ENCODE results near the gene COIL. TPM values are rescaled to one million over a fixed set of nuclear protein-coding genes. Genes with fewer than 3 reads are reported as not detected.
"Not testable (repeated sequence)": the region's sequence is repeated elsewhere in the genome, so short reads cannot be mapped to it uniquely, and the experiment has no call there.

The COIL gene
- total RNA-seq (2014; rRNA removed; shearing (Covaris generic)), result 14.1 and 17.8 TPM in 2 replicates

- DNase-seq (ENCODE audit: low read depth), result peak; percentile 85
These were observed at the start of gene COIL for GRCh38 chr17:56960596-56961538. Gene COIL (minus strand): TSS chr17:56961050. CDS start chr17:56961019, 31 bp downstream.

GRCh38 chr17:57010487-57010886 is 49.6 kb upstream of the COIL start:
- DNase-seq (ENCODE audit: low read depth), result no peak

- DNase-seq (ENCODE audit: low read depth), result peak; percentile 45
These were observed 49.0 kb upstream of the COIL start for GRCh38 chr17:57009737-57010445.

- no peak for DNase-seq (ENCODE audit: low read depth)
These were observed 48.1 kb upstream of the COIL start for GRCh38 chr17:57008958-57009357.

DNA sequence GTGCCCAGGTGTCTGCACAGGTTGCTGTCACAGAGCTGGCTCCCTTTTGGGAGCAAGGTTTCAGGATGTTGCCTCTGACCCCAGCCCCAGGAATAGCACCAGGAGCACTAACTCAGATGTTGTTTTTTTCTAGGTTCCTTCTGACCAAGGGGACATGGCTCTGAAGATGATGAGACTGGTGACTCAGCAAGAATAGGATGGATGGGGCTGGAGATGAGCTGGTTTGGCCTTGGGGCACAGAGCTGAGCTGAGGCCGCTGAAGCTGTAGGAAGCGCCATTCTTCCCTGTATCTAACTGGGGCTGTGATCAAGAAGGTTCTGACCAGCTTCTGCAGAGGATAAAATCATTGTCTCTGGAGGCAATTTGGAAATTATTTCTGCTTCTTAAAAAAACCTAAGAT is 45.2 kb upstream of the COIL start:
- DNase-seq (ENCODE audit: low read depth), result peak; percentile 48

GRCh38 chr17:57004944-57005579 is 44.2 kb upstream of the COIL start:
- DNase-seq (ENCODE audit: low read depth), result no peak

DNA sequence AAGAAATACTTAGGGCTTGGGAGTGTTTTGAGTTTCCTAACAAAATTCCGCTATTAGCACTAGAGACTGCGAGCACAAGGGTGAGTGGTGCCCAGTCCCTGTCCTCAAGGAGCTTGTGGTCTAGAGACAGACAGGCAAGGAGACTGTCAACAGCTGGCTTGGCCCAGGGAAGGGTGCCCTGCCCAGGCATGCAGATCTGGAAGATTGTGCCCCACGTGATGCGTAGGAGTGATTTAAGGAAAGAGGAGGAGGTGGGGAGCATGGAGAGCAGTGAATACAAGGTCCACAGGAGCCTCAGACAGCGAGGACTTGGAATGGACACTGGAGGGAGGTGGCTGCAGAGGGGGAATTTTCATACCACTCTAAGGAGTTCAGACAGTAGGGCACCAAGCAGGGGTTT is 42.1 kb upstream of the COIL start:
- no peak for DNase-seq (ENCODE audit: low read depth)

- DNase-seq (ENCODE audit: low read depth), result no peak
These were observed 40.7 kb upstream of the COIL start for GRCh38 chr17:57001541-57001940.

DNA sequence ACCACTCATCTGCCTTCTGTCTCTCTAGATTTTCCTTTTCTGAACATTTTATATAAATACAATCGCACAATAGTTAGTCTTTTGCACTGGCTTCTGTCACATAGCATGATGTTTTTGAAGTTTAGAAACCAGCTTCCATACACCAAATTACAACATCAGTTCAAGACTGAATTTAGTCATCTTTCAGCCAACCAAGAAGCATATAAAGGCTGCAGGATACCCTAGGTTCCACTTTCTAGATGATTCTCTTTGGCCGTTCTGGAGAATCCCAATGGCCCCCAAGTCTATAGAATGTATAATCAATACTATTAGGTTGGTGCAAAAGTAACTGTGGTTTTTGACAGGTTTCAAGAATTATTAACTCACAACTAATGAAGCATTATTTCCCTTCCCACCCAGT is 36.5 kb upstream of the COIL start:
- no peak for DNase-seq (ENCODE audit: low read depth)

DNA sequence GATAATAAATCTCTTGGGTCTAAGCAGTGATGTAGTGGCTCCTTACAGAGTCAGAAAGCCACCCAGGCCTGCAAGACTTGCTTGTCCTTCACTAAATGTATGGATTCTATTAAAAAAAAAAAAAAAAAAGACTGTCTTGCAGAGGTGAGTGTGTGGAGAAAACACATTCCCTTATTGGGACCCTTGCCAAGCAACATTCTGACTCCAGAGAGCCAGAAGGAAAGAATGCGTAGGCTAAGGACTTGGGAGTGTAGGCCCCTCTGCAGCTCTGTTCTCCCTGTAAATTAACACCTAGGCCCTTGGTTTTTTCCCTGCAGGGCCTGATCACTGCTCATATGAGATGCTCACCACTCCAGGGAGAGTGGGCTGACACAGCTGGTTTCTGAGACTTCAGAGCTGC is 34.9 kb upstream of the COIL start:
- no peak for DNase-seq (ENCODE audit: low read depth)

GRCh38 chr17:56994009-56994792 is 33.4 kb upstream of the COIL start:
- peak; percentile 9 for DNase-seq (ENCODE audit: low read depth)

DNA sequence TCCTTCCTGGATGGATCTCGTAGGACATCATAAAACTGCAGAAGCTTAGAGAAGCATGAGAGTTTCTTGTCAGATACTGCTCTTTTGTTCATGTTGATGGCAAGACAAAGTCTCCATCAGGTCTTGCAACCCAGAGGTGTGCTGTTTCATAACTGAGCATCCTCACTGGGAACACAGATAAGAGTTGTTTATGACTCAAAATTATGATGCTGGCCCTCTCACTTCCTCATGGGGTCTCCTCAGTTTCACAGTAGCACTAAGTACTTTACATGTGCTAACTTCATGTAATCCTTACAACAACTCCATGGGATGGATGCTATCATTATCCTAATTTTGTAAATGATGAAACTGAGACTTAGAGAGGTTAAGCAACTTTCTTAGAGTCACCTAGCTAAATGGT is 31.5 kb upstream of the COIL start:
- DNase-seq (ENCODE audit: low read depth), result no peak

- no peak for DNase-seq (ENCODE audit: low read depth)
These were observed 28.2 kb upstream of the COIL start for GRCh38 chr17:56988901-56989572.

DNA sequence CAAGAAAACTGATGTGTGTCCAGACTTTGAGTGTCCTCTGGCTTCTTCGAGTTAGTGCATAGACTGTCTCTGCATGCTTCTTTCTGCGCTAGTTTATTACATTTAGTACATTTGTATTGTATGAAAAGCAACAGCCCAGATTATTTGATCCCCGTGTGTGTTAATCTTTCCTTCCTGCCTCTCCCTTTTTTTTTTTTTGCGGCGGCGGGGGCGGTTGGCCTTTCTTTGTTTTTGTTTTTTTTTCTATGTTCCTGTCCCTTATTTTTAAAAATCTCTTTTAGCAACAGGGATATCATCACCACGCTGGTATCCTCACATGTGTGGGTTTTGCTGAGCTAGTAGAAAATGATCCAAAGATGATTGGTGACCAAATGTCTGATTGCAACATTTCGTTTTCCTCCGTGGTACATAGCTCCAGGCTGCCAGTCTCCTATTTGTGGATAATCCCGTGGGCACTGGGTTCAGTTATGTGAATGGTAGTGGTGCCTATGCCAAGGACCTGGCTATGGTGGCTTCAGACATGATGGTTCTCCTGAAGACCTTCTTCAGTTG is 26.5 kb upstream of the COIL start:
- no peak for DNase-seq (ENCODE audit: low read depth)

- DNase-seq (ENCODE audit: low read depth), result no peak
These were observed 24.7 kb upstream of the COIL start for GRCh38 chr17:56985371-56986162.

GRCh38 chr17:56983366-56983765 is 22.5 kb upstream of the COIL start:
- DNase-seq (ENCODE audit: low read depth), result no peak

- no peak for DNase-seq (ENCODE audit: low read depth)
These were observed 21.5 kb upstream of the COIL start for GRCh38 chr17:56982312-56982711.

GRCh38 chr17:56980526-56980925 is 19.7 kb upstream of the COIL start:
- not testable (repeated sequence) for DNase-seq (ENCODE audit: low read depth)

GRCh38 chr17:56979091-56979480 is 18.2 kb upstream of the COIL start:
- no peak for DNase-seq (ENCODE audit: low read depth)
